ENCODE data around the gene MRLN. TPM values are rescaled to one million over a fixed set of nuclear protein-coding genes. Genes with fewer than 3 reads are reported as not detected.

MRLN gene
- total RNA-seq, 4 donors from 2014 or later = not detected

GRCh38 chr10:59774451-59774850 is 21.2 kb upstream of the MRLN start:
- WGBS, 2 donors (ENCODE audit: low coverage in 1 of 2) = 83 to 94% methylated on average over 2 to 5 of the region's 6 CpGs
- TF ChIP-seq CTCF (IDR thresholded peaks at IDR 0.05) = no peak
- TF ChIP-seq POLR2AphosphoS5 (IDR thresholded peaks at IDR 0.05) = no peak
- no peak for TF ChIP-seq EP300 (IDR thresholded peaks at IDR 0.05)
- TF ChIP-seq POLR2A (IDR thresholded peaks at IDR 0.05) = no peak
- no peaks in the 10 kb centered on the region for H3K36me3 ChIP-seq

GRCh38 chr10:59773088-59773487 is 19.8 kb upstream of the MRLN start:
- no peak for TF ChIP-seq POLR2A (IDR thresholded peaks at IDR 0.05)
- no peak for TF ChIP-seq EP300 (IDR thresholded peaks at IDR 0.05)
- no peak for TF ChIP-seq CTCF (IDR thresholded peaks at IDR 0.05)
- TF ChIP-seq POLR2AphosphoS5 (IDR thresholded peaks at IDR 0.05) = no peak
- Histone ChIP-seq H3K4me1 (no peaks in the 10 kb centered on the region), H3K27ac (no peak overlapping the region), H3K9me3 (no peaks in the 10 kb centered on the region), H3K4me3 (no peak overlapping the region), H3K27me3 (no peaks in the 10 kb centered on the region), H3K36me3 (no peaks in the 10 kb centered on the region)
- ATAC-seq = no peak
- 100% methylated on average over 2 of the region's 2 CpGs for WGBS, 2 donors (ENCODE audit: low coverage in 1 of 2)

More at GRCh38 chr10:59774451-59774850, 21.2 kb upstream of the MRLN start:
- Histone ChIP-seq H3K27ac (no peak overlapping the region), H3K9me3 (no peaks in the 10 kb centered on the region), H3K27me3 (no peaks in the 10 kb centered on the region), H3K4me3 (no peak overlapping the region), H3K4me1 (no peaks in the 10 kb centered on the region)
- no peak for ATAC-seq

- ATAC-seq = no peak
- 88 to 93% methylated on average over 7 of the region's 7 CpGs for WGBS, 2 donors (ENCODE audit: low coverage in 1 of 2)
- TF ChIP-seq EP300 (IDR thresholded peaks at IDR 0.05) (no peak), CTCF (IDR thresholded peaks at IDR 0.05) (no peak), POLR2A (IDR thresholded peaks at IDR 0.05) (no peak), POLR2AphosphoS5 (IDR thresholded peaks at IDR 0.05) (no peak)
- H3K27ac ChIP-seq = no peak overlapping the region
- H3K4me3 ChIP-seq = no peak overlapping the region
- no peaks in the 10 kb centered on the region for H3K9me3 ChIP-seq
- H3K27me3 ChIP-seq = no peaks in the 10 kb centered on the region
- no peaks in the 10 kb centered on the region for H3K4me1 ChIP-seq
- H3K36me3 ChIP-seq = no peaks in the 10 kb centered on the region
These were observed 18.0 kb upstream of the MRLN start for GRCh38 chr10:59771162-59771807.

GRCh38 chr10:59770689-59771088 is 17.4 kb upstream of the MRLN start:
- H3K27me3 ChIP-seq = no peaks in the 10 kb centered on the region
- no peak overlapping the region for H3K27ac ChIP-seq
- no peaks in the 10 kb centered on the region for H3K36me3 ChIP-seq
- WGBS, 2 donors (ENCODE audit: low coverage in 1 of 2) = 88 to 100% methylated on average over 5 to 7 of the region's 11 CpGs
- TF ChIP-seq EP300 (IDR thresholded peaks at IDR 0.05) = no peak
- TF ChIP-seq POLR2A (IDR thresholded peaks at IDR 0.05) = no peak
- TF ChIP-seq POLR2AphosphoS5 (IDR thresholded peaks at IDR 0.05) = no peak
- TF ChIP-seq CTCF (IDR thresholded peaks at IDR 0.05) = no peak
- ATAC-seq = no peak
- no peaks in the 10 kb centered on the region for H3K9me3 ChIP-seq
- H3K4me3 ChIP-seq = no peak overlapping the region
- H3K4me1 ChIP-seq = no peaks in the 10 kb centered on the region

- Histone ChIP-seq H3K4me1 (no peaks in the 10 kb centered on the region), H3K4me3 (no peak overlapping the region), H3K27me3 (no peaks in the 10 kb centered on the region), H3K36me3 (no peaks in the 10 kb centered on the region), H3K9me3 (peaks cover 0 to 9% (median 0%) of the 10 kb centered on the region in 3 donors), H3K27ac (no peak overlapping the region)
- WGBS, 2 donors (ENCODE audit: low coverage in 1 of 2) = 39 to 55% methylated on average over 2 of the region's 2 CpGs
- TF ChIP-seq POLR2A (IDR thresholded peaks at IDR 0.05) (no peak), CTCF (IDR thresholded peaks at IDR 0.05) (no peak), POLR2AphosphoS5 (IDR thresholded peaks at IDR 0.05) (no peak), EP300 (IDR thresholded peaks at IDR 0.05) (no peak)
- no peak for ATAC-seq
These were observed 9.2 kb upstream of the MRLN start for GRCh38 chr10:59762505-59762904.

Data from gastroesophageal sphincter (tissue), 4 donors.